ENCODE measurements around the gene PARL. TPM values are rescaled to one million over a fixed set of nuclear protein-coding genes. Genes with fewer than 3 reads are reported as not detected.

PARL gene
- total RNA-seq, 1 experiment from 2014 or later = 82.3 TPM

GRCh38 chr3:183794452-183794851, 90.2 kb downstream of the PARL start:
- in situ Hi-C loops (cut with HindIII; ENCODE audit: low pct_unique_long_range_greater_than_20kb, low sequenced_read_pairs) = no loop called here
- H3K36me3 ChIP-seq (ENCODE audit: control insufficient read depth, insufficient read depth, low read length) = peaks cover 3% of the 10 kb centered on the region; the same call in 1 of the 2 replicates
- CTCF ChIA-PET = no interaction called here

GRCh38 chr3:183792976-183793375, 91.7 kb downstream of the PARL start:
- no peaks in the 10 kb centered on the region for H3K9me3 ChIP-seq (ENCODE audit: control insufficient read depth, insufficient read depth, low read depth, low read length)
- no TSS peak for BruUV-seq (replicated peaks)
- ATAC-seq (no peak), DNase-seq (ENCODE audit: low read depth, low spot score) (no peak)
- no peak overlapping the region for H3K27ac ChIP-seq (ENCODE audit: low read length)
- POLR2A ChIA-PET = no interaction called here
- CTCF ChIA-PET = interaction anchor here (1.0 kb wide), 1 partner anchor 313 kb away, joined by 3 read pairs; no protein-coding TSS in a partner anchor
- in situ Hi-C loops (cut with HindIII; ENCODE audit: low pct_unique_long_range_greater_than_20kb, low sequenced_read_pairs) (no loop called here), intact Hi-C loops (cut with micrococcal nuclease; ENCODE audit: unreplicated experiment) (no loop called here)
- TF ChIP-seq POLR2AphosphoS5 (IDR thresholded peaks at IDR 0.05; ENCODE audit: low read depth, low read length) (no peak), TCF7L2 (IDR thresholded peaks at IDR 0.05; ENCODE audit: low read depth, low read length) (no peak), SIN3A (IDR thresholded peaks at IDR 0.05; ENCODE audit: borderline replicate concordance, insufficient read depth, low read depth, low read length) (no peak), CTCF (IDR thresholded peaks at IDR 0.05) (no peak)
- TF ChIP-seq, protein P1, sequence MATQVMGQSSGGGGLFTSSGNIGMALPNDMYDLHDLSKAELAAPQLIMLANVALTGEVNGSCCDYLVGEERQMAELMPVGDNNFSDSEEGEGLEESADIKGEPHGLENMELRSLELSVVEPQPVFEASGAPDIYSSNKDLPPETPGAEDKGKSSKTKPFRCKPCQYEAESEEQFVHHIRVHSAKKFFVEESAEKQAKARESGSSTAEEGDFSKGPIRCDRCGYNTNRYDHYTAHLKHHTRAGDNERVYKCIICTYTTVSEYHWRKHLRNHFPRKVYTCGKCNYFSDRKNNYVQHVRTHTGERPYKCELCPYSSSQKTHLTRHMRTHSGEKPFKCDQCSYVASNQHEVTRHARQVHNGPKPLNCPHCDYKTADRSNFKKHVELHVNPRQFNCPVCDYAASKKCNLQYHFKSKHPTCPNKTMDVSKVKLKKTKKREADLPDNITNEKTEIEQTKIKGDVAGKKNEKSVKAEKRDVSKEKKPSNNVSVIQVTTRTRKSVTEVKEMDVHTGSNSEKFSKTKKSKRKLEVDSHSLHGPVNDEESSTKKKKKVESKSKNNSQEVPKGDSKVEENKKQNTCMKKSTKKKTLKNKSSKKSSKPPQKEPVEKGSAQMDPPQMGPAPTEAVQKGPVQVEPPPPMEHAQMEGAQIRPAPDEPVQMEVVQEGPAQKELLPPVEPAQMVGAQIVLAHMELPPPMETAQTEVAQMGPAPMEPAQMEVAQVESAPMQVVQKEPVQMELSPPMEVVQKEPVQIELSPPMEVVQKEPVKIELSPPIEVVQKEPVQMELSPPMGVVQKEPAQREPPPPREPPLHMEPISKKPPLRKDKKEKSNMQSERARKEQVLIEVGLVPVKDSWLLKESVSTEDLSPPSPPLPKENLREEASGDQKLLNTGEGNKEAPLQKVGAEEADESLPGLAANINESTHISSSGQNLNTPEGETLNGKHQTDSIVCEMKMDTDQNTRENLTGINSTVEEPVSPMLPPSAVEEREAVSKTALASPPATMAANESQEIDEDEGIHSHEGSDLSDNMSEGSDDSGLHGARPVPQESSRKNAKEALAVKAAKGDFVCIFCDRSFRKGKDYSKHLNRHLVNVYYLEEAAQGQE (IDR thresholded peaks at IDR 0.05; ENCODE audit: insufficient read depth in 1 of 2, low read depth in 2 of 2, low read length in 1 of 2) = no peak
- no peak overlapping the region for H3K4me3 ChIP-seq (ENCODE audit: low read depth in 2 of 2, low read length in 2 of 2)
- no peaks in the 10 kb centered on the region for H3K4me1 ChIP-seq (ENCODE audit: control insufficient read depth, insufficient read depth, low read length)
- no peaks in the 10 kb centered on the region for H3K27me3 ChIP-seq (ENCODE audit: control insufficient read depth, insufficient read depth, low read length)
- H3K36me3 ChIP-seq (ENCODE audit: control insufficient read depth, insufficient read depth, low read length) = no peaks in the 10 kb centered on the region

More at GRCh38 chr3:183794452-183794851, 90.2 kb downstream of the PARL start:
- Histone ChIP-seq H3K27me3 (ENCODE audit: control insufficient read depth, insufficient read depth, low read length) (no peaks in the 10 kb centered on the region), H3K9me3 (ENCODE audit: control insufficient read depth, insufficient read depth, low read depth, low read length) (no peaks in the 10 kb centered on the region), H3K4me3 (ENCODE audit: low read depth in 2 of 2, low read length in 2 of 2) (no peak overlapping the region), H3K4me1 (ENCODE audit: control insufficient read depth, insufficient read depth, low read length) (no peaks in the 10 kb centered on the region), H3K27ac (ENCODE audit: low read length) (no peak overlapping the region)
- POLR2A ChIA-PET = no interaction called here
- DNase-seq (ENCODE audit: low read depth, low spot score) = no peak
- TF ChIP-seq POLR2AphosphoS5 (IDR thresholded peaks at IDR 0.05; ENCODE audit: low read depth, low read length) (no peak), TCF7L2 (IDR thresholded peaks at IDR 0.05; ENCODE audit: low read depth, low read length) (no peak), CTCF (IDR thresholded peaks at IDR 0.05) (no peak), SIN3A (IDR thresholded peaks at IDR 0.05; ENCODE audit: borderline replicate concordance, insufficient read depth, low read depth, low read length) (no peak)
- TF ChIP-seq, protein P1 (IDR thresholded peaks at IDR 0.05; ENCODE audit: insufficient read depth in 1 of 2, low read depth in 2 of 2, low read length in 1 of 2) = no peak
- TSS peak; percentile 36 for BruUV-seq (replicated peaks)
- intact Hi-C loops (cut with micrococcal nuclease; ENCODE audit: unreplicated experiment) = no loop called here
- no peak for ATAC-seq

Data from Panc1 (cell line).